ENCODE measurements around the gene GNE. TPM values are rescaled to one million over a fixed set of nuclear protein-coding genes. Genes with fewer than 3 reads are reported as not detected.
"Not testable (repeated sequence)": the region's sequence is repeated elsewhere in the genome, so short reads cannot be mapped to it uniquely, and the experiment has no call there.

GNE gene
- total RNA-seq, 1 experiment from 2014 or later: 24.5 TPM

DNA sequence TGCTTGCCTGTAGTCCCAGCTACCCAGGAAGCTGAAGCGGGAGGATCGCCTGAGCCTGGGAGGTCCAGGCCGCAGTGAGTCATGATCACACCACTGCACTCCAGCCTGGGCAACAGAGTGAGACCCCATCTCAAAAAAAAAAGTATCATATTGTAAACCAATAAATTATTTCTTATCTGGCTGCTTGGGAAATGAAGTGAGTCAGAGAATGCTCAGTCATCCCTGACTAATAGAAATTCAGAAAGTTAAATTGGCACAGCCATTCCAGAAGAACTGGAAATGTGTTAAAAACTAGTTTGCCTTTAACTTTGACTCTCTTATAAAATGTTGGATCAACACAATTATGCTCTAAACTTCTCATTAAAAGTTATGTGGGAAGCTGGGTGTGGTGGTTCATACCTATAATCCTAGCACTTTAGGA is 9.8 kb upstream of the GNE start:
- DNase-seq (ENCODE audit: low spot score): no peak

DNA sequence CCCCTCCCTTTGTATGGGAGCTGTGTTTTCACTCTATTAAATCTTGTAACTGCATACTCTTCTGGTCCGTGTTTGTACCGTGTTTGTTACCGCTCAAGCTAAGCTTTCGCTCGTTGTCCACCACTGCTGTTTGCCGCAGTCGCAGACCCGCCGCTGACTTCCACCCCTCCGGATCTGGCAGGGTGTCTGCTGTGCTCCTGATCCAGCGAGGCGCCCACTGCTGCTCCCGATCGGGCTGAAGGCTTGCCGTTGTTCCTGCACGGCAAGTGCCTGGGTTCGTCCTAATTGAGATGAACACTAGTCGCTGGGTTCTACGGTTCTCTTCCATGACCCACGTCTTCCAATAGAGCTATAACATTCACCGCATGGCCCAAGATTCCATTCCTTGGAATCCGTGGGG is 6.6 kb upstream of the GNE start:
- no peak for DNase-seq (ENCODE audit: low spot score)

DNA sequence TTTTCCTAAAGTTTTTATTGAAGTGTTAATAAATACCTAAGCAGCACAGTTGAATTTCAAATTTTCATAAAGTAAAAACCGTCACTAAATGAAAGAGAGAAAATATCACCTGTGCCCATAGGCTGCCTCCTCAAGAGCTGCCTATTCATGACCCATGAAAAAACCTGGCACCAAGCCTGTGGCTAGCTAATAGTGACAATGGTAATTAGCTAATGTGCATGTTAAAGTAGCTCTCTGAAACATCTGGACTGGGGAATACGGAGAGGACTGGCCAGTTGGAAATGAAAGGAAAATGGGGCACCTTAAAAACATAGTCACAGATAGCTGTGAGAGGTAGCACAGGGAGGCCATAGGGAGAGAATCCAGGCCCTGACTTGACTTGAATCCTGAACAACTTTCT is 5.4 kb upstream of the GNE start:
- DNase-seq (ENCODE audit: low spot score): no peak

GRCh38 chr9:36258996-36259533 is 817 bp upstream of the GNE start:
- peak; percentile 3 for DNase-seq (ENCODE audit: low spot score)

GRCh38 chr9:36251428-36251827 is 6.8 kb downstream of the GNE start:
- no peak for DNase-seq (ENCODE audit: low spot score)

DNA sequence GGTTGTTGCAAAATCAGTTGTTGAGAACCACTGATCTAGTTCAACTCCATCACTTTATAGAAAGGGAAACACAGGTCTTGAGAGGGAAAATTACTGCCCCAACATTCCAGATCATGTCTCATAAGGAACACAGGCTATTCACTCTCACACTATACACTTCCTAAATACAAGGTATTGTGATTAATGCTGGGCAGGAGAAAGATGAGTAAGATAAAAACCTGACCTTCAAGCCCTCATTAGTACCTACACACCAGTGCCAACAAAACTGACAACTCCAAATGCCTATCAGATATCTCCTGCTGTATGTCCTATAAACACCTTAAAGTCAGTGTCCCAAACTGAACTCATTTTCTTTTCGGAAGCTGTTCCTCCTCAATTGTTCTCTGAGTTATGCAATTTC is 8.2 kb downstream of the GNE start:
- DNase-seq (ENCODE audit: low spot score): no peak

GRCh38 chr9:36249189-36249588 is 9.1 kb downstream of the GNE start:
- DNase-seq (ENCODE audit: low spot score): no peak

- DNase-seq (ENCODE audit: low spot score): peak; percentile 41
Observed at GRCh38 chr9:36248061-36248460, 10.2 kb downstream of the GNE start.

DNA sequence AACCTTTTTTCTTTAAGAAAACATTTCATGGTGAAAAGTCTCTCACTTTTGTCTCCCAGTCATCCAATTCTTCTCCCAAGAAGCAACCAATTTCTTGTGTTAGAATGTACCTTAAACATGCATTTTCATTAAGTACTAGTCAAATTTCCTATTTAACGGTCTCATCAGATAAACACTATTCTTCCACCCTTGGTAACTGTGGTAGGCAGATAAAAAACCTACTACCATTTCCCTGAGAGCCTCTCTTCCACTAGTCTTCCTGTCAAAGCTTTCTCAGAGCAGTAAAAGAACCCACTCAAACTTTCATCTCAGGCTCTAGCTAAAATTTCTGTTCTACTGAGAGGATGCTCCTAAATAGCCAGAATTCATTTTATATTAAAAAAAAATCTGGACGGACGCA is 10.9 kb downstream of the GNE start:
- DNase-seq (ENCODE audit: low spot score): no peak

- DNase-seq (ENCODE audit: low spot score): no peak
Observed at GRCh38 chr9:36245906-36246305, 12.3 kb downstream of the GNE start.

DNA sequence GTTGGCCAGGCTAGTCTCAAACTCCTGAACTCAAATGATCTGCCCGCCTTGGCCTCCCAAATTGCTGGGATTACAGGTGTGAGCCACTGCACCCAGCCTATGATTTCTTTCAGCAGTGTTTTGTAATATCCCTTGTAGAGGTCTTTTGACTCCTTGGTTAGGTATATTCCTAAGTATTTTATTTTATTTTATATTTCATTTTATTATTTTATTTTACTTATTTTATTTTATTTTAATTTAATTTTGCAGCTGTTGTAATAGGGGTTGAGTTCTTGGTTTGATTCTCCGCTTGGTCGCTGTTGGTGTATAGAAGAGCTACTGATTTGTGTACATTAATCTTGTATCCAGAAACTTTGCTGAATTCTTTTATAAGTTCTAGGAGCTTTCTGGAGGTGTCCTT is 18.6 kb downstream of the GNE start:
- DNase-seq (ENCODE audit: low spot score): not testable (repeated sequence)

DNA sequence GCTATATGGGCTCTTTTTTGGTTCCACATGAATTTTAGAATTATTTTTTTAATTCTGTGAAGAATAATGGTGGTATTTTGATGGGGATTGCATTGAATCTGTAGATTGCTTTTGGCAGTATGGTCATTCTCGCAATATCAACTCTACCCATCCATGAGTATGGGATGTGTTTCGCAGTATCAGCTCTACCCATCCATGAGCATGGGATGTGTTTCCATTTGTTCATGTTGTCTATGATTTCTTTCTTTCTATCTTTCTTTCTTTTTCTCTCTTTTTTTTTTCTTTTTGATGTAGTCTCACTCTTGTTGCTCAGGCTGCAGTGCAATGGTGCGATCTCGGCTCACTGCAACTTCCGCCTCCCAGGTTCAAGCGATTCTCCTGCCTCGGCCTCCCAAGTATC is 19.0 kb downstream of the GNE start:
- not testable (repeated sequence) for DNase-seq (ENCODE audit: low spot score)

- DNase-seq (ENCODE audit: low spot score): no peak
Observed at GRCh38 chr9:36237230-36237629, 21.0 kb downstream of the GNE start.

GRCh38 chr9:36222449-36222848 is 35.8 kb downstream of the GNE start:
- DNase-seq (ENCODE audit: low spot score): no peak

GRCh38 chr9:36221667-36222066 is 36.6 kb downstream of the GNE start:
- DNase-seq (ENCODE audit: low spot score): no peak

DNA sequence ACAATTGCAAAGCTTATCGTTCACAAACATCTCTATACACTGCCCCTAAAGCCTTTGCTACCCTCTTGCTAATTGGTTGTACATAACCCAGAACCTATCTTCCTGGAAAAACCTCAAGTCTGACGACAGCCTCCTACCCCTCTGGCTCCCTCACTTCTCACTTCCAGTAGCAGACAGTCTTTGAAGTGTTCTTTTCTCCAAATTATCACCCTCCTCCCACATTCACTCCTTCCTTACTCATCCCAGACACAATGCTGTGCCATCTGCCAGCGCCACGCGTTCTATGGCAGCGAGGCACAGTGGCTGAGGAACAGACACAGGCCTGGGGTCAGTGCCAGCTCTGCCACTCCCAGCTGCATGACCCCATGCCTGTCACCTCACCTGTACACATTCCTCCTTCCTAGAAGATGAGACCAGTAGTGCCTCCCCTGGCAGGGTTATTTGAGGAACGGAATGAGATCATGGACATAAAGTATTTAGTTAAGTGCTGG is 39.8 kb downstream of the GNE start:
- DNase-seq (ENCODE audit: low spot score): no peak

GRCh38 chr9:36218011-36218410 is 40.2 kb downstream of the GNE start:
- no peak for DNase-seq (ENCODE audit: low spot score)

DNA sequence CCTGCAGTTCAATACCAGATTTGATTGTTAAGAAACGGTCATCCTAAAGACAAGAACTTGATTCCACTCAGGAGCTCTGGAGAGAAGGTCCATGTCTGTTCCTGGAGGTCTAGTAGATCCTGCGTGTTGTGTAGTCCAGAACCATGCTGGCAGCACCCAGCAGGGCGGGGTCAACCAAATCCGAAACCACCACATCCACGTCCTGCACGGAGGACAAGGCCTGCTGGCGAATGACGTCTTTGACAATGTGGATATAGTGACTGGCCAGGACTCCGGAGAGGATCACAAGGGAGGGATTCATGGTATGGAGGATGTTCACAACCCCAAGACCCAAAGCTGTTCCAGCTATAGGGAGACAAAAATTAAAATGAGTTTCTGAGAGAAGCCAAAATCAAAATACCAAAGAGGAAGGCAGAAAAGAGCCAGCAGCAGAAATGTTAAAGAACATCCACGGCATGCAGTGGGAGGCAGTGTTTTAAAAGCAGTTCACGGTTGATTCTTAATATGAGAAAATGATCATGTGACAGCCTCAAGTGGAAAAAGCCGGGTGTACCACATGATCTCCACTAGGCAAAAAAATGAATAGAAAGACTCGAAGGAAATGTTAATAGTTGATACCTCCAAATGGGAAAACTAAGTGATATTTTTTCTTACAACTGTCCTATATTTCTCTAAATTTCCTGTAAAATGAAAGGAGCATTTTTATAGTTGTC is 40.8 kb downstream of the GNE start:
- DNase-seq (ENCODE audit: low spot score): no peak

DNA sequence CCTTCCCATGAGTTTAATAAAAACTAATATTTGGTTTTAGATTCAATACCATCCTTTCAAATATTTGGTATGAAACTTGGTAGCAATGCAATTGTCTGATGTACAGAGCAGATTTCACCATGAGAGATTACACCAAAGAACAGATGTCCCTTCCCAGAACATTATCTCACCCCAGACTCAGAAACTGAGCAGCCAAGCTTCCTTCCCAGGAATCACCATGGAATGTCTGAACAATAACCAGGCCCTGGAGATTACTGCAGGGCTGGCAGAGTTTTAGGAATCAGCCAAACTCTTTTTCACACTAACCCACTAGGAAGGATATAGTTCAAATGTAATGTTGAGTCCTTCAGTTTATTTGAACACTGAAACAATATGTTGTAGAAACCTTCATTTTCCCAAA is 43.7 kb downstream of the GNE start:
- DNase-seq (ENCODE audit: low spot score): no peak

GRCh38 chr9:36213989-36214388 is 44.3 kb downstream of the GNE start:
- no peak for DNase-seq (ENCODE audit: low spot score)

DNA sequence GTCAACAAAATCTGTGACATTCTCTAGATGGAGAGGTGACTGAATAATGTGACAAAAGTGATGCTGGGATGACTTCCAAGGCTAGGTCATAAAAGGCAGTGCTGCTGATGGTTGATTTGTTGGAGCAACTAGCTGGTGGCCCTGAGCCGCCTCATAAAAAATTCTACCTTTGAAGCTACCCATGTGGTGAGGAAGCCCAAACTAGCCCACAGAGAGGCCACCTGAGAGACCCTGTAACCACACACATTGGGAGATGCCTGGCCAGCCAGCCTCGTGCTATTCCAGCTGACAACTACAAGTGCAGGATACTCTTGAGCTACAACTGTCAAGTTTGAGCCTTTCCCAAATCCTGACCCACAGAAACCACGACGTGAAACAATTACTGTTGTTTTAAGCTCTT is 44.9 kb downstream of the GNE start:
- DNase-seq (ENCODE audit: low spot score): no peak

GRCh38 chr9:36211510-36211909 is 46.7 kb downstream of the GNE start:
- DNase-seq (ENCODE audit: low spot score): no peak

GRCh38 chr9:36210722-36211121 is 47.5 kb downstream of the GNE start:
- no peak for DNase-seq (ENCODE audit: low spot score)
